ENCODE data around the gene VANGL2. TPM values are rescaled to one million over a fixed set of nuclear protein-coding genes. Genes with fewer than 3 reads are reported as not detected.

The VANGL2 gene
- total RNA-seq, 1 donor from 2014 or later = 17.7 TPM

DNA sequence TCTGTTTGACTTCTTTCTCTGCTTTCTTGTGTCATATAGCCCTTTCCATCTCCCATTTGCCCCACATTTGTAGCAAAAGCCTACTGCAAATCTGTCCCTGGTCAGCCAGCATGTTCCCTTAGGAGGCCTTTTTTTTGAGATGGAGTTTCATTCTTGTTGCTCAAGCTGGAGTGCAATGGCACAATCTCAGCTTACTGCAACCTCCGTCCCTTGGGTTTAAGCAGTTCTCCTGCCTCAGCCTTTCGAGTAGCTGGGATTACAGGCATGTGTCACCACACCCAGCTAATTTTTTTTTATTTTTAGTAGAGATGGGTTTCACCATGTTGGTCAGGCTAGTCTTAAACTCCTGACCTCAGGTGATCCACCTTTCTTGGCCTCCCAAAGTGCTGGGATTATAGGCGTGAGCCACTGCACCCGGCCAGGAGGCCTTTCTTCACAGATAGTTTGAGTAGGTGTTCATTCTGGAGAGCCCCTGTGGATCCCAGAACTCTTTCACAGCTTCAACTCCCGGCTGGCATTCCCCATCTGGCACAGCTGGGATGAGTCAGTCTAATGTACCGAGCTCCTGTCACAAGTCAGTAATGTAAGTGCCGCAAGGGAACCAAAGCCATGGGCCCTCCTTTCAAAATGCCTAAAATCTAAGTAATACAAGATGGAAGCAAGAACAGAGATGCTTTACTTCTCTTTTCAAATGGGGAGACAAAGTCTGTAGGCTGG lies 42.9 kb upstream of the VANGL2 start:
- H3K4me1 Mint-ChIP-seq (ENCODE audit: unreplicated experiment) = peaks cover 5% of the 10 kb centered on the region
- peaks cover 56% of the 10 kb centered on the region for H3K36me3 Mint-ChIP-seq (ENCODE audit: unreplicated experiment)
- no peaks in the 10 kb centered on the region for H3K27me3 Mint-ChIP-seq (ENCODE audit: unreplicated experiment)
- no peaks in the 10 kb centered on the region for H3K9me3 Mint-ChIP-seq (ENCODE audit: unreplicated experiment)
- TF ChIP-seq, protein P1, sequence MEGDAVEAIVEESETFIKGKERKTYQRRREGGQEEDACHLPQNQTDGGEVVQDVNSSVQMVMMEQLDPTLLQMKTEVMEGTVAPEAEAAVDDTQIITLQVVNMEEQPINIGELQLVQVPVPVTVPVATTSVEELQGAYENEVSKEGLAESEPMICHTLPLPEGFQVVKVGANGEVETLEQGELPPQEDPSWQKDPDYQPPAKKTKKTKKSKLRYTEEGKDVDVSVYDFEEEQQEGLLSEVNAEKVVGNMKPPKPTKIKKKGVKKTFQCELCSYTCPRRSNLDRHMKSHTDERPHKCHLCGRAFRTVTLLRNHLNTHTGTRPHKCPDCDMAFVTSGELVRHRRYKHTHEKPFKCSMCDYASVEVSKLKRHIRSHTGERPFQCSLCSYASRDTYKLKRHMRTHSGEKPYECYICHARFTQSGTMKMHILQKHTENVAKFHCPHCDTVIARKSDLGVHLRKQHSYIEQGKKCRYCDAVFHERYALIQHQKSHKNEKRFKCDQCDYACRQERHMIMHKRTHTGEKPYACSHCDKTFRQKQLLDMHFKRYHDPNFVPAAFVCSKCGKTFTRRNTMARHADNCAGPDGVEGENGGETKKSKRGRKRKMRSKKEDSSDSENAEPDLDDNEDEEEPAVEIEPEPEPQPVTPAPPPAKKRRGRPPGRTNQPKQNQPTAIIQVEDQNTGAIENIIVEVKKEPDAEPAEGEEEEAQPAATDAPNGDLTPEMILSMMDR (IDR thresholded peaks at IDR 0.05) = no peak
- no peak for DNase-seq (ENCODE audit: extremely low spot score, unreplicated experiment)
- no peak overlapping the region for H3K27ac Mint-ChIP-seq (ENCODE audit: unreplicated experiment)
- no peak overlapping the region for H3K4me3 Mint-ChIP-seq (ENCODE audit: unreplicated experiment)

GRCh38 chr1:160358073-160358472 lies 42.3 kb upstream of the VANGL2 start:
- peaks cover 52% of the 10 kb centered on the region for H3K36me3 Mint-ChIP-seq (ENCODE audit: unreplicated experiment)
- H3K27ac Mint-ChIP-seq (ENCODE audit: unreplicated experiment) = no peak overlapping the region

DNA sequence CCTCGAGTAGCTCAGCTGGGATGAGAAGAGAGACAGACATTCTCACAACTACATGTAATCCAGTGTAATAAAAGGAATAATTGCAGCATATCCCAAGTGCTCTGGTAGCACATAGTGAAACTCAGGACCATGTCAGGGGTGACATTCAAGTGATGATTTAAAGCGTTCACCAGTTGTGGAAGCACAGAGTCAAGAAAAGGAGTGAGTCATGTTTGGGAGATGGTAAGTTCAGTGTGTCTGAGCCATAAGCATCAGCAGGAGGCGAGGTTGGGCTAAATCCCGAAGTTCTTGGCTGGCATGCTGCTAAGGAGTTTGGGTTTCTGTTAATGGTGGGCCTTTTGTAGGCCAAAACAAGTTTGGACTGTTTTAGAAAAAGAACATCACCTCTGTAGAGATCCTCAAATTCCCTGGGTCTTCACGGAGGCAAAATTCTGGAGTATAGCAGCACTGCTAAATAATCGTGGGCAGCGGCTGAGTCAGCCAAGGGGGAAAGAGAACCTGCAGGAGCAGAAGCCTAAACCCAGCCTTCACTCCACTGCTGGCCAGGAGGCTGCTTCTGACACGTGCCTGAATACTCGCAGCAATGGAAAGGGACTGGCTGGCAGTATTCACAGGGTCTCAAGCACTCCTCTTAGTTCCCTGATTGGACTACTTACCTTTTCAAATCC lies 40.7 kb upstream of the VANGL2 start:
- Mint-ChIP-seq H3K27ac (ENCODE audit: unreplicated experiment) (no peak overlapping the region), H3K4me3 (ENCODE audit: unreplicated experiment) (no peak overlapping the region), H3K36me3 (ENCODE audit: unreplicated experiment) (peaks cover 41% of the 10 kb centered on the region), H3K4me1 (ENCODE audit: unreplicated experiment) (peaks cover 9% of the 10 kb centered on the region), H3K27me3 (ENCODE audit: unreplicated experiment) (no peaks in the 10 kb centered on the region), H3K9me3 (ENCODE audit: unreplicated experiment) (no peaks in the 10 kb centered on the region)
- TF ChIP-seq, protein P1 (IDR thresholded peaks at IDR 0.05) = no peak
- DNase-seq (ENCODE audit: extremely low spot score, unreplicated experiment) = no peak

More at GRCh38 chr1:160358073-160358472, 42.3 kb upstream of the VANGL2 start:
- TF ChIP-seq, protein P1 (IDR thresholded peaks at IDR 0.05) = no peak
- Mint-ChIP-seq H3K27me3 (ENCODE audit: unreplicated experiment) (no peaks in the 10 kb centered on the region), H3K9me3 (ENCODE audit: unreplicated experiment) (no peaks in the 10 kb centered on the region), H3K4me1 (ENCODE audit: unreplicated experiment) (peaks cover 5% of the 10 kb centered on the region), H3K4me3 (ENCODE audit: unreplicated experiment) (no peak overlapping the region)
- DNase-seq (ENCODE audit: extremely low spot score, unreplicated experiment) = no peak

- H3K9me3 Mint-ChIP-seq (ENCODE audit: unreplicated experiment) = no peaks in the 10 kb centered on the region
- peaks cover 38% of the 10 kb centered on the region for H3K36me3 Mint-ChIP-seq (ENCODE audit: unreplicated experiment)
- H3K4me3 Mint-ChIP-seq (ENCODE audit: unreplicated experiment) = no peak overlapping the region
- no peak overlapping the region for H3K27ac Mint-ChIP-seq (ENCODE audit: unreplicated experiment)
- no peaks in the 10 kb centered on the region for H3K27me3 Mint-ChIP-seq (ENCODE audit: unreplicated experiment)
- TF ChIP-seq, protein P1 (IDR thresholded peaks at IDR 0.05) = no peak
- DNase-seq (ENCODE audit: extremely low spot score, unreplicated experiment) = peak; percentile 54
- H3K4me1 Mint-ChIP-seq (ENCODE audit: unreplicated experiment) = peaks cover 9% of the 10 kb centered on the region
Observed at GRCh38 chr1:160360227-160360695, 40.1 kb upstream of the VANGL2 start.

DNA sequence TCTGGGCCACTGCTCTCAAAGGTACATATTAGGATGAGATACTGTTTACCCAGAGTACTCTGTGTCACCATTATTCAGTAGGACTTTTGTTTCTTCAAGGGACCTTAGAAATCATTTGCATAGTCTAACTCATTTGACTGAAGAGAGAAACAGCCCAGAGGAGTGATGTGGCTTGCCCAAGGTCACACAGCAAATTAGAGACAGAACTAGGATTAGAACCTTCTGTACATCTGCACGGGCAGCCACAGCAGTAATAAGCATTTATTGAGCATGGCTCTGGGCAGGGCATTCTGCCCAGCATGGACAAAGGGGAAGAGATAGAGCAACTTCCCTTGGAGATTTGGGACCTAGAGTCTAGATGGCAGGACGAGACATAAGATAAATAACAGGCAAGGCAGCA lies 39.2 kb upstream of the VANGL2 start:
- Mint-ChIP-seq H3K4me1 (ENCODE audit: unreplicated experiment) (peaks cover 9% of the 10 kb centered on the region), H3K27me3 (ENCODE audit: unreplicated experiment) (no peaks in the 10 kb centered on the region), H3K36me3 (ENCODE audit: unreplicated experiment) (peaks cover 31% of the 10 kb centered on the region), H3K4me3 (ENCODE audit: unreplicated experiment) (no peak overlapping the region), H3K27ac (ENCODE audit: unreplicated experiment) (no peak overlapping the region), H3K9me3 (ENCODE audit: unreplicated experiment) (no peaks in the 10 kb centered on the region)
- TF ChIP-seq, protein P1 (IDR thresholded peaks at IDR 0.05) = no peak
- DNase-seq (ENCODE audit: extremely low spot score, unreplicated experiment) = peak; percentile 60

All from osteocyte (in vitro differentiated cells).